H1 (cell line): ENCODE results near the gene S100PBP.

Experiments used
- CTCF ChIP-seq, 3 experiments: IDR thresholded peaks; 1 replicate in 2 of 3; 2 replicates in 1 of 3; pipeline versions ENCODE4 v1.5.1 to v1.6.1; 2011; ENCODE audit warnings: low read length in 3 of 3, mild to moderate bottlenecking in 3 of 3, inconsistent platforms in 2 of 3, low read depth in 1 of 3, moderate library complexity in 1 of 3; ENCODE audit not compliant: insufficient read depth in 1 of 3; ENCODE audit errors: control extremely low read depth in 1 of 3
- MAX ChIP-seq: IDR thresholded peaks from 2 replicates; pipeline ENCODE4 v1.6.1; 2012; ENCODE audit warnings: inconsistent platforms
- POLR2A ChIP-seq, 2 experiments: IDR thresholded peaks; 1 replicate in 1 of 2; 2 replicates in 1 of 2; pipeline ENCODE4 v1.6.1; 2011; ENCODE audit warnings: low read depth in 2 of 2, low read length in 2 of 2, mild to moderate bottlenecking in 2 of 2; ENCODE audit errors: control extremely low read depth in 1 of 2
- SIN3A ChIP-seq, 2 experiments: IDR thresholded peaks in 1 of 2; conservative IDR thresholded peaks in 1 of 2; 2 replicates each; pipeline ENCODE4 v1.6.1; 2011 to 2012; ENCODE audit warnings: low read length in 2 of 2, improper control_type of control experiment in 1 of 2, low read depth in 1 of 2, mild to moderate bottlenecking in 1 of 2

DNA sequence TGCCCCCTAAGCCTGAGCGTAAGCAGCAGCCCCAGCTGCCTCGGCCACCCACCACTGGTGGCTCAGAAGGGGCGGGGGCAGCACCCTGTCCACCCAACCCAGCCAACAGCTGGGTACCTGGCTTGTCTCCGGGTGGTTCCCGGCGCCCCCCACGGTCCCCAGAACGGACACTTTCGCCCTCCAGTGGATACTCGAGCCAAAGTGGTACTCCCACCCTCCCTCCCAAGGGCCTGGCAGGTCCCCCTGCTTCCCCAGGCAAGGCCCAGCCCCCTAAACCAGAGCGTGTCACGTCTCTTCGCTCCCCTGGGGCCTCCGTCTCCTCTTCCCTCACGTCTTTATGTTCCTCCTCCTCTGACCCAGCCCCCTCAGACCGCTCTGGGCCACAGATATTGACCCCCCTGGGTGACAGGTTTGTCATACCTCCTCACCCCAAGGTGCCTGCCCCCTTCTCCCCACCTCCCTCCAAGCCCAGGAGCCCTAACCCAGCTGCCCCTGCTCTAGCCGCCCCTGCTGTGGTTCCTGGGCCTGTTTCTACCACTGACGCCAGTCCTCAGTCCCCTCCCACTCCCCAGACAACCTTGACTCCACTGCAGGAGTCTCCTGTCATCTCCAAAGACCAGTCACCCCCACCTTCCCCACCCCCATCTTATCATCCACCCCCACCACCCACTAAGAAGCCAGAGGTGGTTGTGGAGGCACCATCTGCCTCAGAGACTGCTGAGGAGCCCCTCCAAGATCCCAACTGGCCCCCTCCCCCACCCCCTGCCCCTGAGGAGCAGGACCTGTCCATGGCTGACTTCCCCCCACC is 46.5 kb upstream of the S100PBP start:
- TF ChIP-seq MAX (no peak), POLR2A (IDR thresholded peaks at IDR 0.05; ENCODE audit: control extremely low read depth in 1 of 2, low read depth in 2 of 2, low read length in 2 of 2) (no peak), CTCF (IDR thresholded peaks at IDR 0.05; ENCODE audit: control extremely low read depth in 1 of 3, insufficient read depth in 1 of 3, low read depth in 1 of 3, low read length in 3 of 3) (no peak), SIN3A (conservative IDR thresholded peaks at IDR 0.05 in 1 of 2, IDR thresholded peaks at IDR 0.05 in 1 of 2; ENCODE audit: low read depth in 1 of 2, low read length in 2 of 2) (no peak)
